AG08395 (cell line): ENCODE results near the gene ZNF79.
"Not testable (repeated sequence)": the region's sequence is repeated elsewhere in the genome, so short reads cannot be mapped to it uniquely, and the experiment has no call there.

ENCODE experiments used
- DNase-seq: peaks from one replicate; pipeline ENCODE4 v3.0.0; 2012; ENCODE audit warnings: mixed read lengths, low spot score

ZNF79 gene

GRCh38 chr9:127455324-127455992 is 31.3 kb downstream of the ZNF79 start:
- DNase-seq: peak; percentile 15

DNA sequence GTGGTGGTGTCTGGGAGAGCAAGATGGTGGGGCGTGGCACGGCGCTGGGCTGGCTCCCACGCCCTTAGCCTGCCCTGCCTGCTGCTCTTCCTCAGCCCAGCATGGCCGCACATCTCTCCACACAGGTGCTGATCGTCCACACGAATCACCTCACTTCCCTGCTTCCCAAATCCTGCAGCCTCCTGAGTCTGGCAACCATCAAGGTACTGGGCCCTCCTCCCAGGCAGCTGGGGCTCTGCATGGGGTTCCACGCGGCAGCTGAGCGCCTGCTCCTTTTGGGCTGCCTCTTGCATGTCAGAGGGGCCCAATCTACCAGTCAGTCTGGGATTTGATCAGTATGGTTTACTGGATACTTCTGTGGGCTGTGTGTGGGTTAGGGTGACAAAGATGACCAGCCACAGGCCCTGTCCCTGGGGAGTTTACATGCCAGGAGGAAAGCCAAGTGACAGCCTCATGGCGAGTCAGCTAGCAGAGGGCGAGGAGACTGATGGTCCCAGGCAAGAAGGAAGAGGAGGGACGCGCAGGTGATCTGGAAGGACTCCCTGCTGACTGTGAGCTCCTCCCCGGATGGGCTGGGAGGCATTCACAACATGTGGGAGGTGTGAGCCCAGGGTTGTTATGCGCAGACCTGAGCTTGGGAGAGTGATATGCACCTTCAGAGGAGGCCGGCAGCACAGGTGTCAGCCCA is 33.2 kb downstream of the ZNF79 start:
- DNase-seq: no peak

DNA sequence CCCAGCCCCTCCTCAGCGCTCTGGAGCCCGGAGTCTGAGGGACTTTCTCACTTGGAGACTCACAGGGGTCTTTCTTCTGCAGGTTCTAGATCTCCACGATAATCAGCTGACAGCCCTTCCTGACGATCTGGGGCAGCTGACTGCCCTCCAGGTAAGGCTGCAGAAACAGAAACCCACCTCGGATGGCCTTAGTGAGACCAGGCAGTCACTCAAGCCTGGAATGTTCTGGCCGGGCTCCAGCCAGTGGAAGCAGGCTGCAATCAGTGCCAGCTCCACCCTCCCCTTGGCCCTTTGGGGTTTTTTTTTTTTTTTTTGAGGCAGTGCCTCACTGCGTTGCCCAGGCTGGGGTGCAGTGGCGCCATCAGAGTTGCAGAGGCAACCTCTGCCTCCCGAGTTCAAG is 34.7 kb downstream of the ZNF79 start:
- DNase-seq: no peak

- no peak for DNase-seq
These were observed 39.2 kb downstream of the ZNF79 start for GRCh38 chr9:127463382-127463781.

- DNase-seq: peak; percentile 12
These were observed 39.7 kb downstream of the ZNF79 start for GRCh38 chr9:127463911-127464310.

DNA sequence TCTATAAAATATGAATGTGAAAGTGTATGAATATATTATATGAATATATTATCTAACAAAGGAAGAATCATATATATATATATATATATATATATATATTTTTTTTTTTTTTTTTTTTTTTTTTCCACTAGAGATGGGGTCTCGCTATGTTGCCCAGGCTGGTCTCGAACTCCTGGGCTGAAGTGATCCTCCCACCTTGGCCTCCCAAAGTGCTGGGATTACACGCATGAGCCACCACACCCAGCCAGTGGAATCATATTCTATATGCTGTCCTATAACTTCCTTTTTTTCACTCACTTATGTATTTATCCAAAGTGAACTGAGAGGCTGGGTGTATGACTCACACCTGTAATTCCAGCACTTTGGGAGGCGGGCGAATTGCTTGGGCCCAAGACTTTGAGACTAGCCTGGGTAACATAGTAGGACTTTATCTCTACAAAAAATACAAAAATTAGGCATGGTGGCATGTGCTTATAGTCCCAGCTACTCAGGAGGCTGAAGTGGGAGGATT is 42.3 kb downstream of the ZNF79 start:
- not testable (repeated sequence) for DNase-seq

GRCh38 chr9:127467621-127468020 is 43.4 kb downstream of the ZNF79 start:
- no peak for DNase-seq

GRCh38 chr9:127470662-127471061 is 46.5 kb downstream of the ZNF79 start:
- DNase-seq: no peak

- no peak for DNase-seq
These were observed 49.3 kb downstream of the ZNF79 start for GRCh38 chr9:127473501-127473900.

DNA sequence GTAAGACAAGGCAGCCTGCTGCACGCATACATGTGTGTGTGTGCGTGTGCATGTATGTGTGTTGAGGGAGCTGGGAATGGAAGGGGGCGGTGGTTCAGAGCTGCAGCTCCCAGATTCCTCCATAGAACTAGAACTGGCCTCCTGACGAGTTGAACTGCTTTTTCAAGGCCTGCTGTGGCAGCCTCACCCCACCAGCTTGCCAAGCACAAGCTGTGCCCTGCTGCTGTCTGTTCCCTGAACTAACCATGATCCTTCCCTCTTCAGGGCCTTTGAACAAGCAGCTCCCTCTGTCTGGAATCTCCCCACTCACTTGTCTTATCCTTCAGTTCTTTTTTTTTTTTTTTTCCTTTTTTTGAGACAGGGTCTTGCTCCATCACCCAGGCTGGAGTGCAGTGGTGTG is 49.8 kb downstream of the ZNF79 start:
- DNase-seq: no peak

DNA sequence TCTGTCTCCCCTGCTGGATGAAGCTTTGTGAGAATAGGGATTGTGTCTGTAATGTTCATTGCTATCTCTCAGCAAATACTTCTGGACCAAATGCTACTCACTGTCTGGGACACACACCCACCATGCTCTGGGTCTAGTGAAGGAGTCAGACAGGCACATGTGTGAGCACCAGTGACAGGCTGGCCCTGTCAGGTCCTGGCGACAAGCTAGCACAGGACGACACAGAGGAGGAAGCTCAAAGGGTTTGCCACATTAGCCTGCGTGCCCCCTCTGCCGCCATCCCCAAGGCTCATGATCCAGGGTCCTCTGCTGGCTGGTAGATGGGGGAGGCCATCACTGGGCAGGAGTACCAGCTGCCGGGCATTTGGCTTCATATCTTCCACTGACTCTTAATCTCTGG is 50.4 kb downstream of the ZNF79 start:
- DNase-seq: no peak

DNA sequence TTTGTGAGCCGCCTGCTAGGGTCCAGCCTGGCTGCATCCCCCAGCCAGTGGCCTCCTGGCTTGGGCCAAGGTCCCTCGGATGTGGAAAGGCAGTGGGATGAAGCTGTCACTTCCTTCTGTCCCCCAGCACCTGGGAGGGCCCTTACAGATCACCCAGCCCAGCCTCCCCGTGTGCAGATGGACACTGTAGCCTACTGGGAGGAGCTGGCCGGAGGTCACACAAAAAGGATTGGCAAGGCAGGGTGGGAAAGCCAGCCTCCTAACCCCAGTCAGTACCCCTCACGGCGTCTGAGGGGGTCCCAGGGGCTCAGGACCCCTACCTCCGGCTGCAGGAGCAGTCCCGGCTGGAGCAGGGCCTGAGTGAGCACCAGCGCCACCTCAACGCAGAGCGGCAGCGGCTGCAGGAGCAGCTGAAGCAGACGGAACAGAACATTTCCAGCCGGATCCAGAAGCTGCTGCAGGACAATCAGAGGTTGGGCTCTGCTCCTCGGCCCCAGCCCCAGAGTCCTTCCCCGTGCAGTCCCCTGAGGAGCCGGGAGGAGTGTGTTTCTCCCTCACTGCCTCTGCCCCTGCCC is 55.4 kb downstream of the ZNF79 start:
- DNase-seq: no peak

GRCh38 chr9:127482662-127483061 is 58.5 kb downstream of the ZNF79 start:
- DNase-seq: no peak

- no peak for DNase-seq
These were observed 61.8 kb downstream of the ZNF79 start for GRCh38 chr9:127485995-127486394.

DNA sequence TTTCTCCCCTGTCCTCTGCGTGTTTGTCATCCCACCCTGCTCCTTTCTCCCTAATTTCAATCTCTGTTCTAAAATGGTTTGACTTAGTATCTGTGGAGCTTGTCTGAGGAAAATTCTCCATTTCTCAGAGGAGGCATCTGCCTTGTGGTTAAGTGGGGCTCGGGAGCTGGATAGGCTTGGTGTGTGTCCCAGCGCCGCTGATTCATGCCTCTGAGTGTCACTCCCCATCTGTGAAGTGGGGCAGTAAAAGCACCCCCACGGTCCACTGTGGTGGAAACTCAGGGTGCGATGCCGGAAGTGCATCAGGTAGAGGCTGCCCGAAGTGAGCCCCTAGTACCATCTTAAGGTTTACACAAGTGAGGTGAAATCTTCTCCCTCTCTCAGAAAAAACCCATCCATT is 64.8 kb downstream of the ZNF79 start:
- no peak for DNase-seq

- DNase-seq: no peak
These were observed 65.4 kb downstream of the ZNF79 start for GRCh38 chr9:127489471-127490115.

- DNase-seq: no peak
These were observed 66.5 kb downstream of the ZNF79 start for GRCh38 chr9:127490535-127491230.

DNA sequence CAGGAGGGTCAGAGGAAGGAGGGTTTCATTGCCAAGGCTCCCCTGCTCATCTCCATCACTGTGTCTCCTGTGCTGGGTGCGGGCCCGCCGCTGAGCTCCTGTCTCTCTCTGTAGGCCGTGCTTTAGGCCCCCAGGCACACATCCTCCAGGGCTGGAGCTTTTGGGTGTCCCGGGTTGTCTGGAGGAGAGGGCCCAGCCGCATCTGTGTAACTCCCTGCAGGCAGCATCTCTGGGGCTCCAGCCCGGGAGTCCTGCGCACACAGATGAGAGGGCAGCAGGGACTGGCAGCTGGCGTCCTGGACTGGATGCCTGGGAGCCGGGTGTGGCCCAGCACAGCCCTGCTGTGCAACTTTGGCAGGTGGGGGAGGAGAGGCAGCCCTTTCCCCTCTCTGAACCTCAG is 67.3 kb downstream of the ZNF79 start:
- DNase-seq: no peak

DNA sequence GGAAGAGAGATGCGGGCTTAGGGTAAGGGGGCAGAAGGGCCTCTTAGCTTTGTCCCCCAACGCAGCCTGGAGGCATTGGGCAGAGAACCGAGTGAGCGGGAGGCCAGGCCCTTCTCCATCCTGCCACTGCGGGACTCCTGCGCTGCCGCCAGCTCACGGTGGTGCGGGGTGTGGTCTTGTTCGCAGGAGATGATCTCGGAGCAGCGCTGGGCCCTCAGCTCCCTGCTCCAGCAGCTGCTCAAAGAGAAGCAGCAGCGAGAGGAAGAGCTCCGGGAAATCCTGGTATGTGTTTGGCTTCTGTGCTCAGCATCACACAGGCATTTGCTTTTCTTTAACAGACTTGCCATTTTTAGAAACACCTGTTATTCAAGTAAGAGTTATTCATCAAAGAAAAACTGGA is 68.4 kb downstream of the ZNF79 start:
- no peak for DNase-seq

- DNase-seq: no peak
These were observed 69.6 kb downstream of the ZNF79 start for GRCh38 chr9:127493592-127494303.

- no peak for DNase-seq
These were observed 70.1 kb downstream of the ZNF79 start for GRCh38 chr9:127494304-127494702.
